ENCODE data around the gene BCAR1.

GRCh38 chr16:75252946-75253911 lies 1.8 kb upstream of the BCAR1 start:
- TF ChIP-seq POLR2A (IDR thresholded peaks at IDR 0.05) (no peak), CTCF (IDR thresholded peaks at IDR 0.05) (no peak)
